Measurements from ENCODE around the gene PFAS.

PFAS gene

DNA sequence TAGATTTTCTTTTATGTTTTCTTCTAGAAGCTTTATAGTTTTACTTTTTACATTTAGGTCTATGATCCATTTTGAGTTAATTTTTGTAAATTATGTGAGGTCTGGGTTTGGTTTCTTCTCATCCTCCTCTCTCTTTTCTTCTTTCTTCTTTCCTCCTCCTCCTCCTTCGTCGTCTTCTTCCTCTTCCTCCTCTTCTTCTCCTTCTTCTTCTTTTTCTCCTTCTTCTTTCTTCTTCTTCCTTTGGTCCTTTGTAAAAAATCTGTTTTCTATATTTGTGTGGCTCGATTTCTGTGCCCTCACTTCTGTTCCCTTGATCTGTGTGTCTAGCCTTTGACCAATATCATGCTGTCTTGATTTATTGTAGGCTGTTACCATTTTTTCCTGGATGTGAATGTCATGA, 51.1 kb downstream of the PFAS start:
- ChIA-PET CTCF (interaction anchor here (0.9 to 2.2 kb wide), 12 partner anchors 14 to 446 kb away, joined by 3 to 17 read pairs (median 6); partner anchors contain the start of gene ALOXE3), POLR2A (interaction anchor here (0.6 kb wide), 1 partner anchor 76 kb away, joined by 9 read pairs; no protein-coding TSS in a partner anchor)
- DNase-seq (ENCODE audit: extremely low spot score) = no peak
- TF ChIP-seq, protein P1, sequence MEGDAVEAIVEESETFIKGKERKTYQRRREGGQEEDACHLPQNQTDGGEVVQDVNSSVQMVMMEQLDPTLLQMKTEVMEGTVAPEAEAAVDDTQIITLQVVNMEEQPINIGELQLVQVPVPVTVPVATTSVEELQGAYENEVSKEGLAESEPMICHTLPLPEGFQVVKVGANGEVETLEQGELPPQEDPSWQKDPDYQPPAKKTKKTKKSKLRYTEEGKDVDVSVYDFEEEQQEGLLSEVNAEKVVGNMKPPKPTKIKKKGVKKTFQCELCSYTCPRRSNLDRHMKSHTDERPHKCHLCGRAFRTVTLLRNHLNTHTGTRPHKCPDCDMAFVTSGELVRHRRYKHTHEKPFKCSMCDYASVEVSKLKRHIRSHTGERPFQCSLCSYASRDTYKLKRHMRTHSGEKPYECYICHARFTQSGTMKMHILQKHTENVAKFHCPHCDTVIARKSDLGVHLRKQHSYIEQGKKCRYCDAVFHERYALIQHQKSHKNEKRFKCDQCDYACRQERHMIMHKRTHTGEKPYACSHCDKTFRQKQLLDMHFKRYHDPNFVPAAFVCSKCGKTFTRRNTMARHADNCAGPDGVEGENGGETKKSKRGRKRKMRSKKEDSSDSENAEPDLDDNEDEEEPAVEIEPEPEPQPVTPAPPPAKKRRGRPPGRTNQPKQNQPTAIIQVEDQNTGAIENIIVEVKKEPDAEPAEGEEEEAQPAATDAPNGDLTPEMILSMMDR (IDR thresholded peaks at IDR 0.05; ENCODE audit: control extremely low read depth, extremely low read depth, low read depth, missing control alignments) = no peak

DNA sequence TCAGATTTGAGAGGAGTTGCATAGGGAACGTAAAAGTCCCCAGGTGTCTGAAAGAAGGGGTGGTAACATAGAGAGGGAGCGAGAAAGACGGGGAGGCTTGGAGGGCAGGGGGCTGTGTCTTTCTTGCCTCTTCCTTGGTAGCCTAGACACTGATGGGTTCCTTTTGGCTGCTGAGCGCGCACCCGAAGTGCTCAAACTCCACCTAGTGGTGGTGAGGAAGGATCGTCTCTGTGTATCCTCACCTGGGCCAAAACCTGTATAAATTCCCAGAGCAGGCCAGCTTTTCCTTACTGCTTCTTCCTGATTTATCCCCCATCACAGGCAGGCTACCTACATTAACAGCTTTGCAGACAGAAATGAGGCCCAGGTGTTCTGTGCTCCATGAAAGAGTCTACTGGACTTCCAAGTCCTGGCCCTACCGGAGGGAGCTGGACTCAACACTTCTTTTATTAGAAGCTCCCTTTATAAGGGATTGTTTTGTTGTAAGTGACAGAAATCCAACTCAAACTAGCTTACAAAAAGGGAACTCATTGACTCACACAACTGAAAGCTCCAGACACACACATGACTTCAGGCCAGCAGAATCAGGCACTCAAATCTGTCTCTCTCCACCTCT, 51.6 kb downstream of the PFAS start:
- ChIA-PET POLR2A (interaction anchor here (0.6 kb wide), 1 partner anchor 76 kb away, joined by 9 read pairs; no protein-coding TSS in a partner anchor), CTCF (interaction anchor here (0.7 to 2.2 kb wide), 30 partner anchors 8 to 445 kb away, joined by 3 to 17 read pairs (median 4); partner anchors contain the start of genes ALOXE3, KRABD2 and RANGRF)
- DNase-seq (ENCODE audit: extremely low spot score) = peak; percentile 86
- TF ChIP-seq, protein P1 (IDR thresholded peaks at IDR 0.05; ENCODE audit: control extremely low read depth, extremely low read depth, low read depth, missing control alignments) = peak; percentile 88

DNA sequence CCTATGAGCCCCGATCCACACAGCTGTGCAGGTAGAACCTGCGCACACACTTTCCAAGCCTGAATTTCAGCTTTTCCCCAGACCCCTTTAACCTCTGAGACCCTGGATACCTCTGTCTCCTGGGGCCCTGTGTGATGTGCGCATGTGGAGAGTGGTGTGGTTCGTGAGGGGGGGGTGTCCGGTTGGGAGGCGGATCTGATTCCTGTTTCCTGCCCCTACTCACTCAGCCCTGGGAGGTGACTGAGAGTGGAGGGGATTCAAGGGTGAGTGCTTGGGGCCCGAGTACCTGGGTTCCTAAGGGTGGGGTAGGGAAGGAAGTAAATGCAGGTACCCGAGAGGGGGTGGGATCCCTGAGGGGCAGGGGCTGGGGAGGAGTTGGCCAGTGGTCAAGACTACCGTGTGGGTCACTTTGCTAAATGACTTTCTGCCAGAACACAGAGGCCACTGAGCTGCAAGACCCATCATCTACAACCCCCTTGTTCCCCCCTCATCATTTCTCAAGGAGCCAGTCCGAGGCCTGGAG, 61.6 kb downstream of the PFAS start:
- no peak for DNase-seq (ENCODE audit: extremely low spot score)
- ChIA-PET CTCF (no interaction called here), POLR2A (no interaction called here)
- TF ChIP-seq, protein P1 (IDR thresholded peaks at IDR 0.05; ENCODE audit: control extremely low read depth, extremely low read depth, low read depth, missing control alignments) = no peak

DNA sequence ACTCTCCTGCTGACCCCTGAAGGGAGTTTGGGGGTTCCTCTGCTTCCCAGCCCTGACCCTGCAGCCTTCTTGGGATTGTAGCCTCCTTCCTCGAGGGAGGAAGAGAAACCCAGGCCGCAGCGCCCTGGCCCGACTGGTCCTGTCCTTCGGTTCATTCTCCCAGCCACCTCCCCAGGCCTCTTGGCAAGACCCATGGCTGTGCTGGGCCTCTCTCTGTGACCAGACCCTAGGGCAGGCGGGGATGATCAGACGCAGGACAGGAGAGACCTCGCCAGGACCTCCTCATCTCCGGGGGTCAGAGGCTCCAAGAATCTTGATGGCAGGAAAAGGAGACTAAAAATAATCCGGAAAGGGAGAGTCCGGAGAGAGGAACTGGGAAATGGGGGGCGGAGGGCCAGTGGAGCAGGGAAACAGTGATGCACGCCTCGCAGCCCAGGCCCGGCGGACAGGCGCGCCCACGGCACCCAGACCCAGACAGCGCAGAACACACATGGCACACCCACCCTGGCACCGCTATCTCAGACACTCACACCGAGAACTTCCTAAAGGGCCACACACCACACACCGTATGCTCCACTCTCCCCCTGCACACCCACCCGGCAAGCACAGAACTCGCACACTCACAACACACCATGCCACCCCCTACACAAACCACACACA, 62.2 kb downstream of the PFAS start:
- ChIA-PET CTCF (no interaction called here), POLR2A (no interaction called here)

DNA sequence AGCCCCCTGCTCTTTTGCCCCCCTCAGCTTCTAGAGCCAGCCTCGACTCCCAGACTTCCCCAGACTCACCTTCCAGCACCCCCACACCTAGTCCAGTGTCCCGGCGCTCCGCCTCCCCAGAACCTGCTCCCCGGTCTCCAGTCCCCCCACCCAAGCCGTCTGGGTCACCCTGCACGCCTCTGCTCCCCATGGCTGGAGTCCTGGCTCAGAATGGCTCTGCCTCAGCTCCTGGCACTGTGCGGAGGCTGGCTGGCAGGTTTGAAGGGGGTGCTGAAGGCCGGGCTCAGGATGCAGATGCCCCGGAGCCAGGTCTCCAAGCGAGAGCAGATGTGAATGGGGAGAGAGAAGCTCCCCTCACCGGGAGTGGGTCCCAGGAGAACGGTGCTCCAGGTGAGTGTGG, 63.2 kb downstream of the PFAS start:
- no peak for DNase-seq (ENCODE audit: extremely low spot score)
- TF ChIP-seq, protein P1 (IDR thresholded peaks at IDR 0.05; ENCODE audit: control extremely low read depth, extremely low read depth, low read depth, missing control alignments) = no peak
- ChIA-PET CTCF (no interaction called here), POLR2A (no interaction called here)

More for the DNA sequence above, 62.2 kb downstream of the PFAS start:
- TF ChIP-seq, protein P1 (IDR thresholded peaks at IDR 0.05; ENCODE audit: control extremely low read depth, extremely low read depth, low read depth, missing control alignments) = no peak
- no peak for DNase-seq (ENCODE audit: extremely low spot score)

DNA sequence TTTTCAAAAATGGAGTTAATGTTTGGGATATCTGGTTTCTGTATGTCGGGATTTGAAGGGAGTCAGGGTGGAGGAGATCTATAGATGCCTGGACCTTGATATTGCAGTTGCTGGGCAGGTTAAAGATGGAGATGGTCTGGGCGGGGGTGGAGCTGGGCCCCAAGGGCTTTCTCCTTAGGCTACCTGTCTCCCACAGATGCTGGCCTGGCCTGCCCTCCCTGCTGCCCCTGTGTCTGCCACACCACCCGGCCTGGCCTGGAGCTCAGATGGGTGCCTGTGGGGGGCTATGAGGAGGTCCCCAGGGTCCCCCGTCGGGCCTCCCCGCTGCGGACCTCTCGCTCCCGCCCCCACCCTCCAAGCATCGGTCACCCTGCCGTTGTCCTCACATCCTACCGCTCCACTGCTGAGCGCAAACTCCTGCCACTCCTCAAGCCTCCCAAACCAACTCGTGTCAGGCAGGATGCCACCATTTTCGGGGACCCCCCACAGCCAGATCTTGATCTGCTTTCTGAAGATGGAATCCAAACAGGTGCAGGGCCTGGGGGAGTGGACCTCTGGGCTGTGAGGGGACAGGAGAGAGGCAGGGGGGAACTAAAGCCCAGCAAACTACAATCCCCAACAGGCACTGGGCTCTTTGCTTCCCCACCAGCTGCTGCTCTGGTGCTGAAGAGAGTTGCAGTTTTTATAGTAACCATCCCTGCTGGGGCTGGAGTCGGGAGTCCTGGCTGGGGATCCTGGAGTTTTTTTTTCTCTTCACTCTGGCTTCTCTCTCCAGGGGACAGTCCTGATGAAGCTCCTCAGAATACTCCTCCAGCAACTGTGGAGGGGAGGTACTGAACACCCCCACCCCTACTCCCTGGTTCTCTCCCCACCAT, 63.9 kb downstream of the PFAS start:
- TF ChIP-seq, protein P1 (IDR thresholded peaks at IDR 0.05; ENCODE audit: control extremely low read depth, extremely low read depth, low read depth, missing control alignments) = no peak
- no peak for DNase-seq (ENCODE audit: extremely low spot score)
- CTCF ChIA-PET = interaction anchor here (1.4 to 2.0 kb wide), 2 partner anchors 8 to 12 kb away, joined by 4 to 6 read pairs; no protein-coding TSS in a partner anchor
- POLR2A ChIA-PET = no interaction called here
